Peyer's patch (tissue), 4 donors: ENCODE measurements around the gene PLXNA4. TPM values are rescaled to one million over a fixed set of nuclear protein-coding genes. Genes with fewer than 3 reads are reported as not detected.

Source experiments
- DNase-seq, 3 donors: peaks; one replicate each; pipeline ENCODE4 v3.0.0-alpha.2; 2017 to 2019
- H3K27ac ChIP-seq, 4 donors: fragments of 200-600 bp; sonication (generic); one replicate each; pipeline ENCODE4 v1.5.1; 2016 to 2019
- H3K27me3 ChIP-seq, 2 donors: fragments of 200-600 bp; sonication (generic); one replicate each; pipeline ENCODE4 v1.5.1; 2019
- H3K36me3 ChIP-seq, 3 donors: fragments of 200-600 bp; sonication (generic); one replicate each; pipeline ENCODE4 v1.5.1; 2016 to 2019
- H3K4me1 ChIP-seq, 4 donors: fragments of 200-600 bp; sonication (generic); one replicate each; pipeline ENCODE4 v1.5.1; 2016 to 2019
- H3K4me3 ChIP-seq, 4 donors: fragments of 200-600 bp; sonication (generic); 1 replicate in 3 of 4; 2 replicates in 1 of 4; pipeline ENCODE4 v1.5.1; 2016 to 2019; ENCODE audit warnings: mild to moderate bottlenecking in 1 of 4
- H3K9me3 ChIP-seq, 4 donors: fragments of 200-600 bp; sonication (generic); one replicate each; pipeline ENCODE4 v1.5.1; 2016 to 2019; ENCODE audit warnings: mild to moderate bottlenecking in 1 of 4
- POLR2A ChIP-seq, 2 donors: fragments of 450-650 bp; IDR thresholded peaks; one replicate each; pipeline ENCODE4 v1.5.1; 2017; ENCODE audit warnings: antibody characterized with exemption in 2 of 2, mild to moderate bottlenecking in 2 of 2, moderate library complexity in 2 of 2
- total RNA-seq, 4 donors: library from RNA; depleted of rRNA; stranded (reverse); fragments of >200 nt; gene quantifications; one replicate each; pipeline ENCODE4 v1.1.0, GENCODE V29; 2016
- TF ChIP-seq, protein P1 (sequence below), 6 experiments: fragments of 450-650 bp in 4 of 6; fragments of 200-600 bp in 2 of 6; sonication (generic) in 1 of 6; IDR thresholded peaks; one replicate each; pipeline ENCODE4 v1.5.1; 2017 to 2019; ENCODE audit warnings: antibody characterized with exemption in 6 of 6, mild to moderate bottlenecking in 3 of 6, moderate library complexity in 1 of 6

Gene PLXNA4
- total RNA-seq, 4 donors from 2014 or later = 1.4 to 3.8 (median 3.0) TPM

DNA sequence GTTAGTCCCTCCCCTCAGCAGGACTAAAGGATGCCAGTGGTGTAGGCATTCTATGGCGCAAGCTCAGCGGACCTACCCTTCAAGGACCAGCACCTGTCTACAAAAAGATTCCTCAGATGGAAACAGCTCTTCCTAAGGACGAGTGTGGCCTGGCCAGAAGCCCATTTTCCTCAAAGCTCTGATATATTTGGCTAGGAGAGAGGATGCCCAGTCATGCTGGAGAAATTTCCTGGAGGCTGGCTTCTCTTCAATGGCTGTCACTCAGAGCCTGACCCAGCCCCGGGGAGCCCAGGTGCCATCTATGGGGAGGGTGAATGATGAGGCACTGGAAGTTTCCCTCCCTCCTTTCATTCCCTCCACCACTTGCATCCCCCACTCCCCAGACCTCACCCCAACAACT, 111.5 kb downstream of the PLXNA4 start:
- no peaks in the 10 kb centered on the region for H3K27me3 ChIP-seq
- H3K9me3 ChIP-seq = no peaks in the 10 kb centered on the region
- no peaks in the 10 kb centered on the region for H3K4me1 ChIP-seq
- no peak overlapping the region for H3K27ac ChIP-seq
- H3K4me3 ChIP-seq = no peak overlapping the region
- H3K36me3 ChIP-seq = no peaks in the 10 kb centered on the region
- TF ChIP-seq, protein P1, sequence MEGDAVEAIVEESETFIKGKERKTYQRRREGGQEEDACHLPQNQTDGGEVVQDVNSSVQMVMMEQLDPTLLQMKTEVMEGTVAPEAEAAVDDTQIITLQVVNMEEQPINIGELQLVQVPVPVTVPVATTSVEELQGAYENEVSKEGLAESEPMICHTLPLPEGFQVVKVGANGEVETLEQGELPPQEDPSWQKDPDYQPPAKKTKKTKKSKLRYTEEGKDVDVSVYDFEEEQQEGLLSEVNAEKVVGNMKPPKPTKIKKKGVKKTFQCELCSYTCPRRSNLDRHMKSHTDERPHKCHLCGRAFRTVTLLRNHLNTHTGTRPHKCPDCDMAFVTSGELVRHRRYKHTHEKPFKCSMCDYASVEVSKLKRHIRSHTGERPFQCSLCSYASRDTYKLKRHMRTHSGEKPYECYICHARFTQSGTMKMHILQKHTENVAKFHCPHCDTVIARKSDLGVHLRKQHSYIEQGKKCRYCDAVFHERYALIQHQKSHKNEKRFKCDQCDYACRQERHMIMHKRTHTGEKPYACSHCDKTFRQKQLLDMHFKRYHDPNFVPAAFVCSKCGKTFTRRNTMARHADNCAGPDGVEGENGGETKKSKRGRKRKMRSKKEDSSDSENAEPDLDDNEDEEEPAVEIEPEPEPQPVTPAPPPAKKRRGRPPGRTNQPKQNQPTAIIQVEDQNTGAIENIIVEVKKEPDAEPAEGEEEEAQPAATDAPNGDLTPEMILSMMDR (IDR thresholded peaks at IDR 0.05) = no peak
- no peak for TF ChIP-seq POLR2A (IDR thresholded peaks at IDR 0.05)
- DNase-seq = no peak

DNA sequence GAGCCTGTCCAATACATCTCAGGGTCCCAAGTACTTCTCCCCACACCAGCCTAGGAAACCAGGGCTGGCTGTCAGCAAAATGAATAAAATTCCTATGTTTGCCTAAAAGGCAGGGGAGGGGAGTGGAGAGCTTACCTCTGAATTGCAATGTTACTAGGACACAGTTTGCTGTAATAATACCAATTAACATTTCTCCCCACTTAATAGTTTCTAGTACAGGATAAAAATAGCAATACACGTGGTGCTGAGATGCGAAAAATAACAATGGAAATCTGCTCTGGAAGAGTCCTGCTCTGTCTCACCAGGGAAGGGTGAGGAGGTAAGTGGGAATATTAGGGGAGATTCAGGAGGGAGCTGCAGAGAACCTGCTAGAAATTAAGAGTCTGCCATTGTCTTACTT, 112.3 kb downstream of the PLXNA4 start:
- DNase-seq = no peak
- Histone ChIP-seq H3K4me1 (no peaks in the 10 kb centered on the region), H3K36me3 (no peaks in the 10 kb centered on the region), H3K4me3 (no peak overlapping the region), H3K27me3 (no peaks in the 10 kb centered on the region), H3K9me3 (no peaks in the 10 kb centered on the region), H3K27ac (no peak overlapping the region)
- no peak for TF ChIP-seq POLR2A (IDR thresholded peaks at IDR 0.05)
- TF ChIP-seq, protein P1 (IDR thresholded peaks at IDR 0.05) = no peak

DNA sequence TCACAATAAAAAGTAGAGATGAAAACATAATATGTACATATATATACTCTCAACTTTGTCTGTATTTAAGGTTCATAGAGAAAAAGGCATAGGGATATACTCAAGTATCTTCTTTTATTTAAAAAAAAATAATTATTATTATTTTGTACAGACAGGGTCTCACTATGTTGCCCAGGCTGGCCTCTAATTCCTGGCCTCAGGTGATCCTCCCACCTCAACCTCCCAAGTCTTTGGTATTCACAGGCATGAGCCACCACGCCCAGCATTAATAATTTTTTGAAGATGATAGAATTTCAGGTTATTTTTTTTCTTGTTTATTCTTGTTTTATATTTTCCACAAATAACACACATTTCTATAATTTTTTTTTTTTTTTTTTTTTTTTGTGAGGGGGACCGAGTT, 113.8 kb downstream of the PLXNA4 start:
- Histone ChIP-seq H3K4me3 (no peak overlapping the region), H3K36me3 (no peaks in the 10 kb centered on the region), H3K9me3 (no peaks in the 10 kb centered on the region), H3K27ac (no peak overlapping the region), H3K4me1 (no peaks in the 10 kb centered on the region), H3K27me3 (no peaks in the 10 kb centered on the region)
- no peak for TF ChIP-seq POLR2A (IDR thresholded peaks at IDR 0.05)
- TF ChIP-seq, protein P1 (IDR thresholded peaks at IDR 0.05) = no peak
- DNase-seq = no peak

DNA sequence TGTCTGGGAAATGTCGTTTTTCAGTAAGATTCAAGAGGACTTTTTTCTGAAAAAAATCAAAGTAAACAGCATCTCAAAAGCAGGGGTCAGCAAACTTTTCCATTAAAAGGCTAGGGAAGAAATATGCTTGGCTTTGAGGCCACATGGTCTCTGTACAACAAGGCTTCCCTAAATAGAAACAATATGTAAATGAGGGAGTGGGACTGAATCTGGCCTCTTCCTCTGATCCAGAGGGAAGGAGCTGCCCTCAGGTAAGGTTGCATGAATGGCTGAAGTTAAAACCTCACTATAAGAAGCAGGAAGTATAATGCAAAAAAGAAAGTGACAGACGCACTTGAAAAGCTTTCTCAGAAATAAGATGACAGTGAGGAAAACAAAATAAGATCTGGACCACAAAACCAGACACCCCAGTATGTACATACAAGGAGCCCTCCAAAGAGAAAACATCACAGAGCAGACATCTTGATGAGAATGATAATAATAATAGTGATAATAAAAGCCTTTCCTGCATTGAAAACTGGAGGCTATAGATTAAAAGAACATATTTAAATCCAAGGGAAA, 115.2 kb downstream of the PLXNA4 start:
- DNase-seq = no peak
- Histone ChIP-seq H3K4me1 (no peaks in the 10 kb centered on the region), H3K4me3 (no peak overlapping the region)

DNA sequence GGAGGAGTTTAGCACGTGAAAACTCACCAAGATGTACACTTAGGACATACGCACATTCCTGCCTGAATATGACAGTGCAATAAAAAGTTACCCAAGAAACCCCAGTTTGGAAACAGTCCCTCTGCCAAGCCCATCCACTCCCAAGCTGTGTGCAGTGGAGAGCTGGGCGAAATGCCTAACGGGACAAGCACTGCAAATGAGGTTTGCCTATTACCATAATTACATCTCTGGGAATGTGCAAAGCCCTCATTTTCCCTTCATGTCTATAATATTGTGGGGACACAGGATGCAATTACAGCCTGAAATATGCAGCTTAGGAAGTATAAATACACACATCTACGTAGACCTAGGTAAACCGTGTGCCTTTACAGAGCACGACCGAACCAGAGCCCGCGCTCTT, 117.5 kb downstream of the PLXNA4 start:
- Histone ChIP-seq H3K9me3 (no peaks in the 10 kb centered on the region), H3K36me3 (no peaks in the 10 kb centered on the region), H3K27me3 (no peaks in the 10 kb centered on the region), H3K4me3 (no peak overlapping the region), H3K4me1 (no peaks in the 10 kb centered on the region), H3K27ac (no peak overlapping the region)
- TF ChIP-seq POLR2A (IDR thresholded peaks at IDR 0.05) = no peak
- TF ChIP-seq, protein P1 (IDR thresholded peaks at IDR 0.05) = no peak
- no peak for DNase-seq

More for the DNA sequence above, 115.2 kb downstream of the PLXNA4 start:
- no peaks in the 10 kb centered on the region for H3K36me3 ChIP-seq
- H3K9me3 ChIP-seq = no peaks in the 10 kb centered on the region
- TF ChIP-seq, protein P1 (IDR thresholded peaks at IDR 0.05) = no peak
- no peak for TF ChIP-seq POLR2A (IDR thresholded peaks at IDR 0.05)
- no peaks in the 10 kb centered on the region for H3K27me3 ChIP-seq
- no peak overlapping the region for H3K27ac ChIP-seq

DNA sequence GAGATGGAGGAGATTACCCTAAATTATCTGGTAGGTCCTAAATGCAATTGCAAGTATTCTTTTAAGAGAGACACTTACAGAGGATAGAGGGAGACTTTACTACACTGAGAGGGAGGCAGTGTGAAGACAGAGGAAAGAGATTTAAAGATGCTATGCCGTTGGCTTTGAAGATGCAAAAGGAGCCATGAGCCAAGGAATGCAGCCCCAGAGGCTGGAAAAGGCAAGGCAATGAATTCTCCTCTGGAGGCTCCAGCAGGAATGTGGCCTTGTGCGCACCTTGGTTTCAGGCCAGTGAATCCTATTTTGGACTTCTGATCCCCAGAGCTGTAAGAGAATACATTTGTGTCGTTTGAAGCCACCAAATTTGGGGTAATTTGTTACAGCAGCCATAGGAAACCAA, 118.6 kb downstream of the PLXNA4 start:
- no peak for TF ChIP-seq POLR2A (IDR thresholded peaks at IDR 0.05)
- TF ChIP-seq, protein P1 (IDR thresholded peaks at IDR 0.05) = no peak
- no peak overlapping the region for H3K4me3 ChIP-seq
- no peaks in the 10 kb centered on the region for H3K27me3 ChIP-seq

More for the DNA sequence above, 118.6 kb downstream of the PLXNA4 start:
- Histone ChIP-seq H3K4me1 (no peaks in the 10 kb centered on the region), H3K36me3 (no peaks in the 10 kb centered on the region), H3K9me3 (no peaks in the 10 kb centered on the region), H3K27ac (no peak overlapping the region)
- DNase-seq = no peak
